SKM-1 treated with dmso at 0.1 percent for 144 hours (cell line): ENCODE measurements around the gene CD6.

ENCODE experiments used
- DNase-seq: peaks from one replicate; lab custom pipeline; 2025; ENCODE audit not compliant: unreplicated experiment; lab: John Stamatoyannopoulos, UW

CD6 gene

GRCh38 chr11:61007956-61008896, 36.7 kb downstream of the CD6 start:
- no peak for DNase-seq

- DNase-seq = no peak
Observed at GRCh38 chr11:61008971-61009370, 37.5 kb downstream of the CD6 start.

GRCh38 chr11:61009392-61010275, 38.2 kb downstream of the CD6 start:
- DNase-seq = no peak

GRCh38 chr11:61010466-61011228, 39.2 kb downstream of the CD6 start:
- no peak for DNase-seq

GRCh38 chr11:61011229-61011870, 39.9 kb downstream of the CD6 start:
- DNase-seq = no peak

GRCh38 chr11:61011950-61012736, 40.7 kb downstream of the CD6 start:
- DNase-seq = peak; percentile 50

- DNase-seq = no peak
Observed at GRCh38 chr11:61012737-61013215, 41.3 kb downstream of the CD6 start.

GRCh38 chr11:61018059-61018458, 46.6 kb downstream of the CD6 start:
- DNase-seq = no peak

- no peak for DNase-seq
Observed at GRCh38 chr11:61019037-61019831, 47.8 kb downstream of the CD6 start.

GRCh38 chr11:61019832-61020405, 48.4 kb downstream of the CD6 start:
- no peak for DNase-seq

- no peak for DNase-seq
Observed at GRCh38 chr11:61020551-61021235, 49.2 kb downstream of the CD6 start.

- no peak for DNase-seq
Observed at GRCh38 chr11:61021661-61022212, 50.3 kb downstream of the CD6 start.

GRCh38 chr11:61022311-61023085, 51.0 kb downstream of the CD6 start:
- DNase-seq = no peak

GRCh38 chr11:61023086-61023965, 51.8 kb downstream of the CD6 start:
- DNase-seq = no peak

- DNase-seq = no peak
Observed at GRCh38 chr11:61023966-61024295, 52.5 kb downstream of the CD6 start.
